ENCODE results near the gene ZFYVE9.

Gene ZFYVE9

GRCh38 chr1:52240592-52241210 is 98.8 kb downstream of the ZFYVE9 start:
- no peak for DNase-seq (ENCODE audit: low spot score)

GRCh38 chr1:52243221-52243987 is 101.5 kb downstream of the ZFYVE9 start:
- DNase-seq (ENCODE audit: low spot score), result no peak

GRCh38 chr1:52249831-52250230 is 107.9 kb downstream of the ZFYVE9 start:
- no peak for DNase-seq (ENCODE audit: low spot score)

- DNase-seq (ENCODE audit: low spot score), result no peak
These were observed 111.5 kb downstream of the ZFYVE9 start for GRCh38 chr1:52253421-52253820.

- no peak for DNase-seq (ENCODE audit: low spot score)
These were observed 118.0 kb downstream of the ZFYVE9 start for GRCh38 chr1:52259886-52260285.

GRCh38 chr1:52263153-52263910 is 121.4 kb downstream of the ZFYVE9 start:
- no peak for DNase-seq (ENCODE audit: low spot score)

GRCh38 chr1:52264530-52265115 is 122.7 kb downstream of the ZFYVE9 start:
- no peak for DNase-seq (ENCODE audit: low spot score)

- DNase-seq (ENCODE audit: low spot score), result no peak
These were observed 124.6 kb downstream of the ZFYVE9 start for GRCh38 chr1:52266507-52266906.

- peak; percentile 12 for DNase-seq (ENCODE audit: low spot score)
These were observed 126.5 kb downstream of the ZFYVE9 start for GRCh38 chr1:52268372-52268771.

GRCh38 chr1:52281518-52281917 is 139.6 kb downstream of the ZFYVE9 start:
- DNase-seq (ENCODE audit: low spot score), result no peak

- no peak for DNase-seq (ENCODE audit: low spot score)
These were observed 146.4 kb downstream of the ZFYVE9 start for GRCh38 chr1:52288286-52288685.

- DNase-seq (ENCODE audit: low spot score), result no peak
These were observed 152.7 kb downstream of the ZFYVE9 start for GRCh38 chr1:52294580-52294979.

GRCh38 chr1:52296345-52296744 is 154.5 kb downstream of the ZFYVE9 start:
- peak; percentile 49 for DNase-seq (ENCODE audit: low spot score)

- DNase-seq (ENCODE audit: low spot score), result no peak
These were observed 163.7 kb downstream of the ZFYVE9 start for GRCh38 chr1:52305417-52306226.

GRCh38 chr1:52306227-52307006 is 164.5 kb downstream of the ZFYVE9 start:
- no peak for DNase-seq (ENCODE audit: low spot score)

- DNase-seq (ENCODE audit: low spot score), result no peak
These were observed 179.2 kb downstream of the ZFYVE9 start for GRCh38 chr1:52321061-52321460.

- DNase-seq (ENCODE audit: low spot score), result no peak
These were observed 181.8 kb downstream of the ZFYVE9 start for GRCh38 chr1:52323731-52324130.

GRCh38 chr1:52325786-52326185 is 183.9 kb downstream of the ZFYVE9 start:
- no peak for DNase-seq (ENCODE audit: low spot score)

- DNase-seq (ENCODE audit: low spot score), result no peak
These were observed 186.7 kb downstream of the ZFYVE9 start for GRCh38 chr1:52328615-52329014.

GRCh38 chr1:52332411-52332810 is 190.5 kb downstream of the ZFYVE9 start:
- DNase-seq (ENCODE audit: low spot score), result no peak
